IPS DF 4.7 (cell line): Measurements from ENCODE around the gene SLC22A4.

Experiments used
- DNase-seq: peaks from one replicate; pipeline ENCODE4 v3.0.0-alpha.2; 2013; ENCODE audit warnings: low spot score; ENCODE audit errors: extremely low read depth

The SLC22A4 gene

DNA sequence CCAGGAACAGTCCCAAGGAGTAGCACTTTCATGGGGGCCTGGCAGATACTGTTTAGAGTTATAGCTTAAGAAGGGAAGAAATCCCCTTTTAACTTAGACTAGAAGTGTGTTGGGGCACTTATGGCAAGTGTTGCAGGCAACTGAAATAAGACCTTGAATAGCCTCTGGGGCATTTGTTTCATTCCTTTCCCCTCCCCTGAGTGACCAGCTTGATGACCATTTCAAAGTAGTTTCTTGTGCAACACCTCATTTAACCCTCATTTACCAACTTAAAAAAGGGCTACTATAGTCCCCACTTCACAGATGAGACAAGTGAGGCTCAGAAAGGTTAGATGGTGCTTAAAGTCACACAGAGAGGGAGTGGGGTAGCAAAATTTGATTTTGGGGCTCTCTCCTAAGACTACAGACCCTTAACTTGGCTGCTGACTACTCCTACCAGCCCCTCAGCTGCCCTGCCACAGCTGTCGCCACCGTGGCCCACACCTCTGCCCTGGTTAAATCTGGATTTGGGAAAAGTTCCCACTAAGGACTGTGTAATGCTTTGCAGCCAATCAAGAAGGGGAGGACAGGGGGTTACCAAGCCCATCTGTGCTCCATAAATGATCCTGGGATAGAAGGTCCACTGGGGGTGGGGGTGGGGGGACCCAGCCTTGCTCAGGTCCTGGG, 31.2 kb upstream of the SLC22A4 start:
- no peak for DNase-seq

DNA sequence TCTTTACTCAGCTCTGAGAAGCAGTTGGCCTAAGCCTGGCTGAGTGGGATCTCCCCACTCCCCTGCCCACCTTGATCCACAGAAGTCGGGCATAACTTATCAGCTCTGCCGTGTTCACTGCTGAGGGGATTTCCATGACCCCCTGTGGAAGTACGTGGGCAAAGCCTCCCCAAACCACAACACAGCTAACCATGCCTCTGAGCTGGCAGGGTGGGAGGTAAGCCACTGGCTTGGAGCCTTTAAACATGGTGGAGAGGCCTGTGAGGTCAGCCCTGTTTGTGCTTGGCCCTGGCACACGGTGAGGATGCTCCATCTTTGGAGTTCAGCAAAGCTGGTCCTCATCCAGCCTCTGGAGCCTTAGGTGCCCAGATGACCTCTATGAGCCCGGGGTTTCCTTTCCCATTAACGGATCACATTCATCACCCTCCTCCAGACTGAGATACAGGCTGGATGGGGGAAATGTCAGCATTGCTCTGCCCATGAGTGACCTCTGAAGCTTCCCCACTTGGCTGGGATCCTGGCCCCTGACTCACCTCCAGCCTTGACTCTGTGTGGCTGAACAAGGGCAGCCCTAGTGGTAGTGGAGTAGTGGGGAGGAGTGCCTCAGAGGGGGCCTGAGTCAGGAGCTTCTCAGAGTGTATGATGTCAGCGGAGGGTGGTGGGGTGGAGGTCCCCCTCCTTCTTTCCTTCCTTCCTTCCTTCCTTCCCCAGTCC, 30.5 kb upstream of the SLC22A4 start:
- DNase-seq = no peak

DNA sequence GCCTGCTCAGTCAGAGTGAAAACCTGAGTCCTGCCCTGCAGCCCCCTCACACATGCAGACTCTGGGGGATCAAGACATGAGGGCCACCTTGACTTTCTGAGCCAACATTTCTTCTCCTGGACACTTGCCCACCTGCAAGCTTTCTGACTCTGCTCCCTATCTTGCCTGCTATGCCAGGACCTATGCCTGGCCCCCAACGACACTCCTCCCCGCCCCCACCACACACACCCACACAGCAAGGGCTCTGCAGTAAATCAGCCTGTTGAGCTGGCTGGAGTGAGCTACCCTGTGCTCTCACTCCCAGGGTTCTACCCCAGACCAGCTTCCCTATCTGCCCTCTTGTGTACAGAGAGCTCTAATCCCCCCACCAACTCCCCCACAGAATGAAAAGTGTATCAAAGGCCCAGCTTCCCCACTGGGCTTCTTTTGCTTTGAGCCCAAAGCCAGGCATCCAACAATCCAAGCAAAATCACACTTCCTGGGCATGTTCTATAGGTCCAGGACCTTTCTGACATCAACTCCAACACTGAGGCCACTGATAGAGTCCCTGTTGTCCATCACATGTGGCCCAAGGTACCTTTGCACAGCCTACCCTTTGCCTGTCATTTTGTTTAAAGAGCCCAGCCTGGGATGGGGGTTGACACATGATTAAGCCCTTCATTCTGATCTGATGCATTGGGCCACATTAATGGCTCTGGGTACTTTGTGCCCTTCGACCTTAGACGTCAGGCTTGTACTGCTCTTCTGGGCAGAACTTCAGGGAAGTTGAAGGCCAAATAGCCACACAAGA, 29.5 kb upstream of the SLC22A4 start:
- no peak for DNase-seq

DNA sequence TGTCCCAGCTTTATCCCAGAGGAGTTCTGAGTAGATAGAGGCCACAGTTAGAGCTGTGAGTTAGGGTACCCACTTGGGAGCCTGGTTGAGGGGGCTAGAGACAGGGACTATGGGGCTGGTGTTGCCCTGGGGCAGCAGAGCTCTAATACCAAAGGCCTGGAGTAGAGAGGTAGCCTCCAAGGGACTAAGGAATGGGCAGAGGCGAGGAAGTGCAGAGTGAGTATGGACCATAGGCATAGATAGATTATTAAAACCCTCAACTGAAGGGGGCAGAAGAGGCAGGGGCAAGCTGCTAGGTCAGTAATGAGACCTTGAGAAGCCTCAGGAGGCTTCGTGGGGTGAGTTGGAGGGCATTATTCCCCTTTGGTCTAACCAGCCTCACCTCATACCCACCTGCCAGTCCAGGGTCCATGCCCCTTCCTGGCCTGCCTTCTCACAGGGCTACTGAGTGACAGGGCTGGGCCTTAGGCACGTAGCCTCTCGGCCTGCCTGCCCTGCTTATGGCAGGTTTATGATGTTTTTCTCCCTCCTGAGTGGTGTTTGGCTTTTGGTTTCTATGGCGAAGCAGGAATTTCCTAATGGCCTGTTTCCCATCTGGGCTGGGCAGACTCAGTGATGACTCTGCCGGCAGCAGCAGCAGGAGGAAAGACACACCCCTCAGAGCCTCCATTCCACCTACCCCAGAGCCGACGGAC, 28.7 kb upstream of the SLC22A4 start:
- no peak for DNase-seq

DNA sequence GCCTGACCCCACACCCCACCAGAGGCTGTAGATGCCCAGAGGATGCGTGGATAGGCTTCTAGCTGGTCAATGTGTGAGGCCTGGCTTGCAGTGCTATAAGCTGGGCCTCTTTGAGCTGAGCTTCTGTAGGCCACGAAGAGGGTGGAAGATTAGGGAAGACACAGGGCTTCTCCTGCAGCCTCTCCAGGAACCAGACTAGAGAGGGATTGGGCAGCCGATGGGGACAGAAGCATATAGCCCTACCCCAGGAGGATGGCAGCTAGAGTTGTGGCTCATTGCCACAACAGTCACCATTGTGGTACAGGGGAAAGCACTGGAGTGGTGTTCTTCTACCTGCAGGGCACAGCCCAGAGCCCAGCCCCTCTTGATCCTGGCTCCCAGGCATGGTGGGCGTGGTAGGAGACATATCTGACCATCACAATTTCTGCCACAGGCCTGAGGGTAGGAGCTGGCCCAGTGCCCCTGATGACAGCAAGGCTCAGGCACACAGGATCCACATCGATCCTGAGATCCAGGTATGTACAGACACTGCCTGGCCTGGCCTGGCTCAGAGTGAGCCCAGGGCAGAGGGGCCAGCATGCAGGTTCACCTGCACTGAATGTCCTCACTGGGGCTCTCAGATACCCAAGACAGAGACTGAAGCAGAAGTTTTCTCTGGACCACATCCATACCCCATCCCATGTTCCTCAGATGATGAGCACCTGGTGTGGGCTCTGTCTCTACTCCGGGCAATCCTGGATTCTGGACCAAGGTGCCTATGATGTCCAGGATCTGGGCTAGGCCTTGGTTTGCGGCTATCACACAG, 28.0 kb upstream of the SLC22A4 start:
- no peak for DNase-seq

DNA sequence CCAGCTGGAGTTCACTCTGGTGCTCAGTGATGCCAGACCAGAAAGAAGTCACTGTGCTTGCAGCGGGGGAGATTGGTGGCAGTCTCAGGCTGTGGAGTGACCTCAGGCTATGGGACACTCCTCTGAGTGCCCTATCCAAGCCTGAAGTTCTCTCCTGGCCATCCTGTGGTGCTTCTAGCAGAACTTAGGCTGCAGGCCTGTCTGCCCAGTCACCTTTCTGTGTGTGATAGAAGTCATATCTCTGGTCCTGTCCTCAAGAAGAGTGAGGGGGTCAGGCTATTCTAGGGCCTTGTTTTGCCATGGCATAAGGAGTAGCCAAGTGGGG, 27.4 kb upstream of the SLC22A4 start:
- no peak for DNase-seq

DNA sequence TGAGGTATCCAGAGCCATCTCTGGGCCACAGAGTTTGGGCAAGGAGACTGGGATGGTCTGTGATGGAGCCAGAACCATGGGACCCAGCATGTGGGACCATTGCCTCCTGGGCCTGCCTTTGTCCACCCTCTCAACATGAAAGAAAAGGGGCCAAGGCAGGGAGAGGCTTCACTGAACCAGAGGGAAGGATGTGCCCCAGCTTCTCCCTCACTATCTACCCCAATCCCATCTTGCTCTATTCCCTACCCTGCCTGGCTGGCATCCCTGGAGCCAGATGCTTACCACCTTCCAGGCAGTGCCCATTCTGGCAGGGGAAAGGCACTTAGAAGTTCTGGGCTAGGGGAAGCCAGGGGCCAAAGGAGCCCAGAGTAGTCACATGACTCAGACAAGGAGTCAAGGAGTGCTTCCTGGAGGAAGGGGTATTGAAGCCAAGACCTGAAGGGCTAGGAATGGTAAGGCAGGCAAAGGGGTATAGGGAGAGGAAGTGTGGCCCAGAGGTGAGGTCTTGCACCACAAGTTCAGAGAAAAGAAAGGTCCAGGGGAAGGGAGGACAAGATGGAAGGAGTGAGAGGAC, 26.9 kb upstream of the SLC22A4 start:
- DNase-seq = no peak

DNA sequence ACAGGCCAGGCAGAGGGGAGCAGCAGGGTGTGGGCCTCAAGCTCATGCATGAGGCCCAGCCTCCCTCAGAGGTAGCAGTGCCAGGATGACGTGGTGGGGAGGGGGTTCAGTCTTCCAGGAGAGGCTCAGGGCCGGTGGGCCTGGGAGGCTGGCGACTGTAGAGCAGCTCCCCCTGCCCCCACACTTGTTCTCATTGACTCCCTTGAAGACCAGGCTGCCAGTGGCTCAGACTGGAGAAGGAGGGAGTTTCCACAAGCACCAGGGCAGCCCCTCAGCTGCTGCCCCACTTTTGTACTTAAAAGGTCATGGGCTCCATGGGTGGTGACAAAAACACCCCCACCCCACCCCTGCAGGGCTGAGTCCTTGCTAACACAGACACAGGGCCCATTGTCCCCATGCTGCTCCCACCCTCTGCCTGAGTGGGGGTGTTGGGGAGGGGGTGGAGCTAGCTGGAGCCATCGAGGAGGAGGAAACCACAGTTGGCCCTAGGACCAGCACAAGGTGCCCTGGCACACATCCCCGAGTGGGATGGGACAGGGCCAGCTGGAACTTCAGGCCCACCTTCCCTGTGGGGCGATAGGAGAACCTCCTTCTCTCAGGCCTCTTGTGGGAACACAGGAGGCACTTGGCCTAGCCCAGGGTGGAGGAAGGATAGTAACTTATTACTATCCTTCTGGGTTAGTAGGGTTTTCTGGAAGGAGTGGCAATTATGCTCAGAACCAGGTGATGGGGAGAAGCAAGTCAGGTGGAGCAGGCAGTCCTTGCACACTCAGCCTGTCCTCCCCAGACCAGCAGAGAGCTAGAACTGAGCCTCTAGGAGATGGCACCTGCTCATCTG, 26.0 kb upstream of the SLC22A4 start:
- DNase-seq = no peak

DNA sequence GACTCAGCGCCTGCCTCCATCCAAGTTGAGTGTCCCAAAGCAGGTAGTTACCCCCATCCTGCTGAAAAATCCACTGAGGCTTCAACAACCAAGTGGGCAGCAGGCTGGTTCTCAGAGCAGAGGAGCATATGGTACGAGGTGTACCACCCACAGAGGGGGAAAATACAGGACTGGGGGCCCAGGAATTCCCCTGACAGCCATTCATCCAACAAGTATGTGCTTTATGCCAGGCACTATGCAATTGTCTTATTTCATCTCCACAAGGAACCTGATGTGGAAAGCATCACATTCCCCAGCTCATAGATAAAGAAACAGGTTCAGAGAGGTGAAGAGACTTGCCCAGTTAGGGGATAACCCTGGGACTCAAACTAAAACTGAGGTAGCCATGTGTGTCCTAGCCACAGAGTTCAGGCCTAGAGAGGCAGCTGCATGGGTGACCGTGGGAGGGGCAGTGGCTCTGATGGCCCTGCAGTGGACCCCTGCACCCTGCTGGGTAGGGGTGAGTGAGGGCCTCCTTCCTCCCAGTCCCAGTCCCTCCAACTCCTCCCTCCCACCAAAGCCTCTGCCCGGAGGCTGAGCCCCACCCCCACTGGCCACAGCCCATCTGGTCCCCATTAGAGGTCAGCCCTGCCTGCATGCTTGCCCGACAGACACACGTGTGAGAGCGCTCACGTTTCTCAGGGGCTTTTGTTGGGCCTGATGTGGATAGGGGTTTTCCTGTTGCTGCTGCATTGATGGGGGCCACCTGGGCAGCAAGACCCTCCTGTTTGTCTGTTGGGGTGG, 25.2 kb upstream of the SLC22A4 start:
- no peak for DNase-seq

DNA sequence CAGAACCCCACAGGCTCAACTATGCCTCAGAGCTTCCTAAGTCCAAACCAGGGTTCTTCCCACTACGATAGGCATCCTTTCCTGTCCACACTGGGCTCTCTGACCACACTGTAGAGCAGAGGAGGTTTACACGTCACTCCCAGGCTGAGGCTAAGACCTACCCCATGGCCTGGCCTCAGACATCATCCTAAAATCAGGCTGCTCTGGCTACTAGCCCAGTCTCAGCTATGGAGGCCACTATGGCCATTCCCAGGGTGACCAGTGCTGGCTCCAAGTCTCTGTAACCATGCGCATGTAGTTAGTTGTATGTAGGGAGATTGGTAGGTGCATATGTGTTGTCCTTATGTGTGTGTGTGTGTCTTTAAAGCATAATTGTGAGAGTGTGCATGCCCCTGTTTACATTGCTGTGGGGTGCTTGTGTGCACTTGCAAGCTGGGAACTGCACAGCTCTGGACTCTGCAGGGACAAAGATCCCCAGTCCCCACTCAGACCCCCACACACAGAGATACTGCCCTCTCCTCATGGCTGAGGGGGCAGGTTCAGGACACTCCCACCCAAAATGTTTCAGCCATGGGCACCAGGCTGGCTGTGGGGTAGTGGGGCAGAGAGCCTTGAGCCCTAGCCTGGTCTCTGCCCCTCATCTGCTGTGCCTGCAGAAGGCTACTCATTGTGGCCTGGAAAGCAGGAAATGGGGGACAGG, 24.4 kb upstream of the SLC22A4 start:
- DNase-seq = no peak

DNA sequence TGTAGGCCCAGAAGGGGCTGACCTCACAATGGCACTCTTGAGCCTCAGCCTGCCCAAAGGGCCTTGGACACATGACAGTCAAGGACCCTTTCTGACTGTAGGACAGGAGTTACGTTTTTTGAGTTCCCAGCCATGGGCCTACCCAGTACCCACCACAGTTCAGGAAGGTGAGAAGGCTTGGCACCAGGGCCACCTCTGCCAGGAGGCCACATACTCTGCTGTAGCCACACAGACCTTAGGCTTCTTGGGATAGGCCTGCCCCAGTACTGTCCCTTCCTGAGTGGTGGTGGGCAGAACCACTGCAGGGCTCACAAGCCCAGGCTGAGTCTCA, 23.9 kb upstream of the SLC22A4 start:
- DNase-seq = no peak

DNA sequence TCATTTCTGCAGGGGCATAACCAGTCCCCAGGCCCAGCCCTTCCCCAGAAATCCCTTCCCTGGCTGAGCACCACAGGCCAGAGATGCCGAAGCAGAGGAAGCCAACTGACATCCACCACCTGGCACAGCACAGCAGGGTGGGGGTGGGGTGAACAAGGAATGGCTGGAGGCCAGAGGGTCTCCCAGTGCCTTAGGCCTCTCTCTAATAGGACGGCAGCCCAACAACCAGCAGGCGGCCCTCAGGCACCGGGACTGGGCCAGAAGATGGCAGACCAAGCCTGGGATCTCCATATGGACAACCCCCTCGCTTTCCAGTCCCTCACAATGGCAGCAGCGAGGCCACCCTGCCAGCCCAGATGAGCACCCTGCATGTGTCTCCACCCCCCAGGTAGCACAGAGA, 23.5 kb upstream of the SLC22A4 start:
- no peak for DNase-seq

DNA sequence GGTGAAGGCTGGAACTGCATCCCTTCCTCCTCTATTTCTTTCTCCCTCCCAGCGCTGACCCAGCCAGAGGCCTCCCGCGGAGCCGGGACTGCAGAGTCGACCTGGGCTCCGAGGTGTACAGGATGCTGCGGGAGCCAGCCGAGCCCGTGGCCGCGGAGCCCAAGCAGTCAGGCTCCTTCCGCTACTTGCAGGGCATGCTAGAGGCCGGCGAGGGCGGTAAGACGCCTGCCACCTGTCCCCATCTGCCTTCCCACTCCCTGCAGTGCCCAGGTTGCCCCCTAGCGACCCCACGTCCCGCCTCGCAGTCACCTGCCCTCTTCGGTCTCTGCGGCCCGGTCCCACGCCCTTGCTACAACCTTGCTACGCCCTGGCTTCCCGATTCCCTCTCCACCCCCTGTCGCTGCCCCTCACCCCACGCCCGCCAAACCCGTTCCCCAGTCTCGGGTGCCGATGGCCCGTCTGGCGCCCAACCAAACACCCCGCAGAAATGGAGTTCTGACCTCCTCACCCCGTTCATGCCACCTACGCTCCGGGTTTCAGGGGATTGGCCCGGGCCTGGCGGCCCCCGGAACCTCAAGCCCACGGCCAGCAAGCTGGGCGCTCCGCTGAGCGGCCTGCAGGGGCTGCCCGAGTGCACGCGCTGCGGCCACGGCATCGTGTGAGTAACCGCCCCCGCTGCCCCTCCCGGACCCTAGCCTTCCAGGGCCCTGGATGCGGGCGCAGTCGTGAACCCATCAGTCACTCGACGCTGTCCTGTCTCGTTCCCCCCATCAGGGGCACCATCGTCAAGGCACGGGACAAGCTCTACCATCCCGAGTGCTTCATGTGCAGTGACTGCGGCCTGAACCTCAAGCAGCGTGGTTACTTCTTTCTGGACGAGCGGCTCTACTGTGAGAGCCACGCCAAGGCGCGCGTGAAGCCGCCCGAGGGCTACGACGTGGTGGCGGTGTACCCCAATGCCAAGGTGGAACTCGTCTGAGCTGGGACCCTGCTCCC, 22.6 kb upstream of the SLC22A4 start:
- DNase-seq = no peak

DNA sequence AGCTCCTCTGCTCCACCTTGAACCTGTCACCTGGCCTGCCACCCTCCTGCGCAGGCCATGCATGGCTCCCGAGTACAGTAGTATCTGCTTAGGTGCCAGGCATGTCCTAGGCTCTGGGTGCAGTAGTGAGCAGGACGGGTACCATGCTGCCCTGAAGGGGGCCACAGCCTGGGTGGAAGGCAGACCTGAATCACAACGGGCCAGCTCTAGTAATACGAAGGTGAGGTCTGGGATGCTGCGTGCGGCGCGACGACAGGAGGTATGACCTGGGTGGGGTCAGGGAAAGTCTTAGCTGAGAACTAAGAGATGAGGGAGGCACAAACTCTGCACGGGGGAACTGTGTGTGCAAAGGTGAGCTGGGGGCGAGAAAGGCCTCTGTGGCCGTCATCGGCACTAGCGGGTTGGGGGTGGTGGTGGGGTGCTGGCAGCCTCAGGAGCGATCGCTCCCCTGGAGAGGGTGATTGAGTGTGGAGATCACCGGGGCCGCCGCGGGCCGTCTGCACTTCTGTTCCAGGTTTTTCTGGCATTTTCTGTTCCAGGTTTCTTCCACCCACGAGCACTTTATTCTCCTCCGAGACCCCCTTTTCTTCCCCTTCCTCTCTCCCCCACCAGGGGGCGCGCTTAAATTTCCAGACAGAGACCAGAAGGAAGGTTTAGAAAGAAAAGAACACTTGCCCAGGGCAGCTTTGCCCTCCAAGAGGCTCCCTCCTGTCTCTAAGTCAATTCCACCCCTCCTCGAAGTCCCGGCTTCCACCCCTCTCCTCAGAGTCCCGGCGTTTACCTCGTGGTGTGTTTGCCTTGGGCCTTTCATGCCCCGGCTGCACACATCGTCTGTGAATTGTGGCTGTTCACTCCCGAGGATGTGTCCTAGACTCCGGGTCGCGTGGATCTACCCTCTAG, 21.6 kb upstream of the SLC22A4 start:
- DNase-seq = no peak

DNA sequence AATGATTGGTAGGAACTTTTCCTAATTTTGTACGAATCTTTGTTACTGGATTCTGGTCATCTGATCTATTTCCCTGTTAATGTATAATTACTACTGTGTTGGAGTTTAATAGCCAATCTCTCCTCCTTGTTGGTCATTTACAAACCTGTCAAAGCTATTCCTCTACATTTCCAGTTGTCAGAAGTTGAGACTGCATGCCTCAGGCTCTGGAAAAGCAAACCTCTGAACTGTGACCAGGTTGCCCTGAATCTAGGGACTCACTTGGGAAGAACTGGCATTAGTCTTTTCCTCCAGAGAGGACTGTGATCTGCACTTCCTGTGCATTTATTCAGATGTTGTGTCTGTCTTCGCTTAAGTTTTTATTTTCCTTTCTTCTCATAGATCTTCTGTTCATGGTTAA, 20.6 kb upstream of the SLC22A4 start:
- DNase-seq = no peak

DNA sequence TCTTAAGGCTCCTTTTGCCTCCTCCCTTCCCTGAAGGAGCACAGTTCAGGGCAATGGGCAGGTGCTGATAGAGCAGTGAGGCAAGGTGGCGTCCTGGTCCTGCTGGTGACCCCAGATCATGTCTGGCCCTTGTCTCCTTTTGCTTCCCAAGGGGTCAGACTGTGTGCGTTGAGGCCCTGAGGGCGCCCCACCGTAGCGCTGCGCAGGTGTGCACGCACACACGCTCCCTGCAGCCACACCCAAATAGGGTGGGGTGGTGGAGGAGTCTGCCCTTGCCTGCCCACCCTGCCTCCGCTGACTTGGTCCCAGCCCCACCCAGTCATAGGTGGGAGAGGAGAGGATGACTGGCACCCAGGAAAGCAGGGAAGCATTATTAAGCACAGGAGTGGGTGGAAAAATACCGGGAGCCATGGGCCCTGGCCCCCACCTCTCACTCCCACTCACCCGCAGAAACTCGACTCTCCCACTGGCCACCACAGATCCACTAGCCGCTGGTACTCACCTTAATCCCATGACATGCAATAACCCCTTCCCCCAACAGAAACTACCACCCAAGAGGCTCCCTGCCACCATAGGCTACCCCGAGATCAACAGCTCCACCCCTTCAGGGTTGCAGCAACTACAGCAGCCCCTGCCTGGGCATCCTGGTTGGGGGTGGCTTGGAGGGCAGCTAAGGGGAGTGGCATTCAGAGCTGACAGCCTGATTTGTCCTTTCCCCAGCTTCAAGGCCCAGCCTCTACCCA, 20.0 kb upstream of the SLC22A4 start:
- no peak for DNase-seq
